ENCODE results near the gene MTMR12. TPM values are rescaled to one million over a fixed set of nuclear protein-coding genes. Genes with fewer than 3 reads are reported as not detected.

Gene MTMR12
- total and polyA plus RNA-seq, 2 donors (not counting 3 experiments of a cell fraction or from before 2014, with no cell fraction given): 18.2 to 38.6 TPM

DNA sequence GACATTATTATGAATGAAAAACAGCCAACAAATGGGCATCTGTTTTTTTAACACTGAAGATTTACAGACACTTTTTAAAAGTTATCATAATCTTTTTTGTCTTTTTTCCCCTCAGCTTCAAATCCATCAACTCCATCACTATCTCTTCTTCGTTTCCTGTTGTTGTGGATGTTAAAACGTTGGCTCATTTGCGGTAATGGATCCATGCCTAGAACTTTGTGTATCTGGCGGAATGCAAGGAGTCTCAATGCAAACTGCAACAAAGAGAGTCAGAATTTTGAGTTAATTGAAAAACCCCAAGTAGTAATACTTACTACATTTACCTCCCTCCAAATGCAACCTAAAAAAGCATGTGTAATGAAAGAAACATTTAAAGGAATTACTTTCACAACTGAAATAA is 42.9 kb upstream of the MTMR12 start:
- ChIA-PET CTCF (no interaction called here), POLR2A (no interaction called here)
- dilution Hi-C loops (cut with MboI; ENCODE audit: extremely low pct_ligation_motif_present, low sequenced_read_pairs) (no loop called here), intact Hi-C loops (cut with micrococcal nuclease) (loop anchor here (5.0 kb wide), 1 partner anchor 373 kb away; no protein-coding TSS in a partner anchor)
- no peak overlapping the region for H3K4me3 ChIP-seq (replicated peaks in 1 of 3; ENCODE audit: insufficient read depth in 1 of 3, low read depth in 1 of 3, low read length in 3 of 3)
- no peaks in the 10 kb centered on the region for H3K79me2 ChIP-seq (ENCODE audit: control insufficient read depth, insufficient read depth, low read length)
- no peak overlapping the region for H2AFZ ChIP-seq (ENCODE audit: low read depth, low read length)
- peaks cover 4 to 9% of the 10 kb centered on the region in 2 experiments for H3K36me3 ChIP-seq (ENCODE audit: control insufficient read depth in 2 of 2, extremely low read depth in 1 of 2, insufficient read depth in 2 of 2, low read length in 2 of 2)
- BruUV-seq (replicated peaks): no TSS peak
- H3K9ac ChIP-seq (replicated peaks; ENCODE audit: extremely low read depth, insufficient read depth, low read length): no peak overlapping the region
- H3K9me3 ChIP-seq (replicated peaks; ENCODE audit: control insufficient read depth, insufficient read depth, low read length): no peaks in the 10 kb centered on the region
- H3K4me2 ChIP-seq (ENCODE audit: insufficient read depth, low read length): no peak overlapping the region
- H4K20me1 ChIP-seq (replicated peaks; ENCODE audit: control insufficient read depth, extremely low read depth, insufficient read depth, low read length): no peaks in the 10 kb centered on the region
- TF ChIP-seq POLR2AphosphoS5 (IDR thresholded peaks at IDR 0.05; ENCODE audit: insufficient read depth, low read depth, low read length): no peak
- TF ChIP-seq MYC (IDR thresholded peaks at IDR 0.05; ENCODE audit: low read depth, low read length): no peak
- TF ChIP-seq, protein P1, sequence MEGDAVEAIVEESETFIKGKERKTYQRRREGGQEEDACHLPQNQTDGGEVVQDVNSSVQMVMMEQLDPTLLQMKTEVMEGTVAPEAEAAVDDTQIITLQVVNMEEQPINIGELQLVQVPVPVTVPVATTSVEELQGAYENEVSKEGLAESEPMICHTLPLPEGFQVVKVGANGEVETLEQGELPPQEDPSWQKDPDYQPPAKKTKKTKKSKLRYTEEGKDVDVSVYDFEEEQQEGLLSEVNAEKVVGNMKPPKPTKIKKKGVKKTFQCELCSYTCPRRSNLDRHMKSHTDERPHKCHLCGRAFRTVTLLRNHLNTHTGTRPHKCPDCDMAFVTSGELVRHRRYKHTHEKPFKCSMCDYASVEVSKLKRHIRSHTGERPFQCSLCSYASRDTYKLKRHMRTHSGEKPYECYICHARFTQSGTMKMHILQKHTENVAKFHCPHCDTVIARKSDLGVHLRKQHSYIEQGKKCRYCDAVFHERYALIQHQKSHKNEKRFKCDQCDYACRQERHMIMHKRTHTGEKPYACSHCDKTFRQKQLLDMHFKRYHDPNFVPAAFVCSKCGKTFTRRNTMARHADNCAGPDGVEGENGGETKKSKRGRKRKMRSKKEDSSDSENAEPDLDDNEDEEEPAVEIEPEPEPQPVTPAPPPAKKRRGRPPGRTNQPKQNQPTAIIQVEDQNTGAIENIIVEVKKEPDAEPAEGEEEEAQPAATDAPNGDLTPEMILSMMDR (IDR thresholded peaks at IDR 0.05; ENCODE audit: extremely low read depth in 1 of 2, insufficient read depth in 1 of 2, low read depth in 1 of 2, low read length in 2 of 2): no peak
- TF ChIP-seq, protein P2, sequence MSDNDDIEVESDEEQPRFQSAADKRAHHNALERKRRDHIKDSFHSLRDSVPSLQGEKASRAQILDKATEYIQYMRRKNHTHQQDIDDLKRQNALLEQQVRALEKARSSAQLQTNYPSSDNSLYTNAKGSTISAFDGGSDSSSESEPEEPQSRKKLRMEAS (IDR thresholded peaks at IDR 0.05; ENCODE audit: insufficient read depth, insufficient read length): no peak
- no peak for TF ChIP-seq EZH2 (IDR thresholded peaks at IDR 0.05; ENCODE audit: borderline replicate concordance, low read depth, low read length, severe bottlenecking)
- no peak for TF ChIP-seq JUN (IDR thresholded peaks at IDR 0.05; ENCODE audit: borderline replicate concordance, insufficient read depth, insufficient read length, low read depth)
- TF ChIP-seq FOS (IDR thresholded peaks at IDR 0.05; ENCODE audit: borderline replicate concordance, insufficient read depth, low read length): no peak
- no peak for TF ChIP-seq POLR2A (IDR thresholded peaks at IDR 0.05; ENCODE audit: low read depth, low read length)
- no peak for TF ChIP-seq GATA2 (IDR thresholded peaks at IDR 0.05; ENCODE audit: insufficient read depth, insufficient read length, low read depth, low read length)
- no peaks in the 10 kb centered on the region for H3K27me3 ChIP-seq (ENCODE audit: control insufficient read depth in 2 of 2, insufficient read depth in 2 of 2, low read length in 2 of 2)
- no peak overlapping the region for H3K27ac ChIP-seq (ENCODE audit: insufficient read depth, low read depth, low read length)
- H3K4me1 ChIP-seq (ENCODE audit: control insufficient read depth, extremely low read depth, insufficient read depth, low read length): no peaks in the 10 kb centered on the region
- no peaks in the 10 kb centered on the region for H3K9me1 ChIP-seq (replicated peaks; ENCODE audit: control insufficient read depth, extremely low read depth, insufficient read depth, low read length)
- DNase-seq (ENCODE audit: low read depth, low spot score) (no peak), FAIRE-seq (no peak)
